ENCODE data around the gene SUPT6H.

SUPT6H gene

GRCh38 chr17:28704219-28704858 lies 42.3 kb downstream of the SUPT6H start:
- H3K27ac Mint-ChIP-seq, result peak overlapping the region; percentile 91
- H3K27me3 Mint-ChIP-seq (ENCODE audit: low read depth, poor library complexity), result peaks cover 3% of the 10 kb centered on the region
- peaks cover 35% of the 10 kb centered on the region for H3K36me3 Mint-ChIP-seq (ENCODE audit: low read depth)
- no peak for DNase-seq
- peaks cover 21% of the 10 kb centered on the region for H3K4me1 Mint-ChIP-seq
- TF ChIP-seq CTCF (IDR thresholded peaks at IDR 0.05), result no peak
- no peaks in the 10 kb centered on the region for H3K9me3 Mint-ChIP-seq
- H3K4me3 Mint-ChIP-seq, result no peak overlapping the region

DNA sequence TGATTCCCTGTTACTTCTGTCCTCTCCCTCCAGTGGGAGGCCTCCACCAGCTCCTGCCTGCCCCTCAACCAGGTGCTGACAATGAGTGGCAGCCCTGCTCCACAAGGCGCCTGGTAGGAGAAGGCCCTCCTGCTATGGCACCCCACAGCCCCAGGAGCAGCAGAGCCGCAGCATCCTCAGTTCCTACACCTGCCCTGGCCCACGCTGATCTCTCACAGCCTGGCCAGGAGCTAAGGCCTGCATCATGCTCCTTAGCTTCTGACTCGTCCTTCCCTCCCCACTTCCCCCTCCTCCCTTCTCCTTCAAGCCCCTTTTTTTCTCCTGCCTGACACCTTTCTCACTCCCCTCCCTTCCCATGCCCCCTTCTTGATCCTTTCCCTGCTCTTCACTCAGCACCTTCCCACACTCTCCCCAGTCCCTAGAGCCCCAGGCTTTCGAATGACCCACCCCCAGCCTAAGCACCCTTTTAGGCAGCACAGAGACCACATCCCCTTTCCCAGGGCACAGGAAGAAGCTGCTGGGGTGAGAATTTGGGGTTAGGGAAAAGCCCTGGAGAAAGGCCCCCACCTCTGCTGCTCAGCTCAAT lies 43.2 kb downstream of the SUPT6H start:
- Mint-ChIP-seq H3K36me3 (ENCODE audit: low read depth) (peaks cover 26% of the 10 kb centered on the region), H3K27ac (peak overlapping the region; percentile 91), H3K9me3 (no peaks in the 10 kb centered on the region), H3K4me3 (no peak overlapping the region), H3K27me3 (ENCODE audit: low read depth, poor library complexity) (peaks cover 3% of the 10 kb centered on the region), H3K4me1 (peaks cover 25% of the 10 kb centered on the region)
- TF ChIP-seq CTCF (IDR thresholded peaks at IDR 0.05), result no peak
- DNase-seq, result no peak

GRCh38 chr17:28705728-28706334 lies 43.8 kb downstream of the SUPT6H start:
- no peak for TF ChIP-seq CTCF (IDR thresholded peaks at IDR 0.05)
- Mint-ChIP-seq H3K27me3 (ENCODE audit: low read depth, poor library complexity) (peaks cover 3% of the 10 kb centered on the region), H3K4me1 (peaks cover 30% of the 10 kb centered on the region), H3K9me3 (no peaks in the 10 kb centered on the region), H3K27ac (peak overlapping the region; percentile 96), H3K4me3 (no peak overlapping the region), H3K36me3 (ENCODE audit: low read depth) (peaks cover 22% of the 10 kb centered on the region)
- DNase-seq, result no peak

DNA sequence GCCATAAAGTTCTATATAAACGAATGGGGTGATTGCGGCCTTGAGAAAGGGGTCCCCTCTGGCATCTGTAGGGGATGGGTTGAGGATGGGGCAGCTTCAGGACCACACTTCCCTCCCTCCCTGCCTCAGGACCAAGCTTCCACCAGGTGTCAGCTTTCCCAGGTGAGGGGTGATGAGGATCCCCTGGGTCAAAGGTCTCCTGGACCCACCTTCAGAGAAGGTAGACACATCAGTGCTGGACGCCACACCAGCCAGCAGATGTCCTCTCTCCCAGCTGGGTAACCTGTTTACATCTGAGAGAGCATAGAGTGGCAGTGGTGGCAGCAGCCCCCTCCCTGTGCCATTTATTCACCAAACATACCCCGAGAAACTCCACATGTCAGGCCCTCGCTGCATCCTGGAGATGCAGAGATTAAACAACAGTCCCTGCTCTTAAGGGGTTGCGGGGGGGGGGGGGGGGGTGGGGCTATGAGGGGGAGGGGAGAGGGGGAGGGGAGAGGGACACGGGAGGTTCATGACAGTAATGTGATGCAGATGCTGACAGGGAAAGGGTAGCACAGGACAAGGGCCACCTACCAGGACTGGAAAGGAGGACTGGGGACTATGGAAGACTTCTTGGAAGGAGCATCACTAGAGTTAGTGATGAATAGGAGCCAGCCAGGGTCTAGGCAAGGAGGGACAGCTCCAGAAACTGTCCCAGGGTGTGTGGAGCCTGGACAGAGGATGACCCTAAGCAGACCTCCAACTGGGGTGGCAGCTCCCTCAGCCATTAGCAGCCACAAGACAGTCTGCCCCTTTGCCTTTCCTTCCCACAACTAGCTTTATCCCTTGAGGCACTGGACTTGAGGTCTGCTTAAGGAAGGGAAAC lies 44.7 kb downstream of the SUPT6H start:
- no peak for DNase-seq
- Mint-ChIP-seq H3K36me3 (ENCODE audit: low read depth) (peaks cover 14% of the 10 kb centered on the region), H3K27ac (peak overlapping the region; percentile 96), H3K9me3 (no peaks in the 10 kb centered on the region), H3K4me1 (peaks cover 32% of the 10 kb centered on the region), H3K27me3 (ENCODE audit: low read depth, poor library complexity) (peaks cover 3% of the 10 kb centered on the region), H3K4me3 (no peak overlapping the region)
- TF ChIP-seq CTCF (IDR thresholded peaks at IDR 0.05), result no peak

DNA sequence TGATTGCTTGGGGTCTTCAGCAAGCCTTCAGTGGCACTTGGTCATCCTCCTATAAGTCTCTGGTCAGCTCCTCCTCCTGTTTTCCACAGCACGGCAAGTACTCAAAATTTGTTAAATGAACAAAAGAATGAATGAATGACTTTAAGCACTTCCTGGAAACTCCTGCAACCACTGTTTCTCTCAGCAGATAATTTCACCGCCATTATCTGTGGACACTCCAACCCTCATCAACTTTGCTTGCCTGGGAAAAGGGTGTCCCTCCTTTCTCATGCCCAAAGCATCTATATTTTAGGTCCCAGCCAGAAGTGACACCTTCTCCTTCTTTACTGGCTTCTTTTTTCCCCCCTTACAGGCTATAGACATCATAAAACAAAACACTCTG lies 45.3 kb downstream of the SUPT6H start:
- H3K4me3 Mint-ChIP-seq, result no peak overlapping the region
- H3K27ac Mint-ChIP-seq, result peak overlapping the region; percentile 7
- H3K9me3 Mint-ChIP-seq, result no peaks in the 10 kb centered on the region
- H3K36me3 Mint-ChIP-seq (ENCODE audit: low read depth), result peaks cover 11% of the 10 kb centered on the region
- H3K4me1 Mint-ChIP-seq, result peaks cover 39% of the 10 kb centered on the region
- no peak for DNase-seq
- H3K27me3 Mint-ChIP-seq (ENCODE audit: low read depth, poor library complexity), result peaks cover 3% of the 10 kb centered on the region
- TF ChIP-seq CTCF (IDR thresholded peaks at IDR 0.05), result no peak

Data from nephron progenitor cell (in vitro differentiated cells).